ENCODE data around the gene ZMYND11.
"Not testable (repeated sequence)": the region's sequence is repeated elsewhere in the genome, so short reads cannot be mapped to it uniquely, and the experiment has no call there.

ZMYND11 gene

GRCh38 chr10:260819-261429 lies 125.7 kb downstream of the ZMYND11 start:
- no peak for DNase-seq

DNA sequence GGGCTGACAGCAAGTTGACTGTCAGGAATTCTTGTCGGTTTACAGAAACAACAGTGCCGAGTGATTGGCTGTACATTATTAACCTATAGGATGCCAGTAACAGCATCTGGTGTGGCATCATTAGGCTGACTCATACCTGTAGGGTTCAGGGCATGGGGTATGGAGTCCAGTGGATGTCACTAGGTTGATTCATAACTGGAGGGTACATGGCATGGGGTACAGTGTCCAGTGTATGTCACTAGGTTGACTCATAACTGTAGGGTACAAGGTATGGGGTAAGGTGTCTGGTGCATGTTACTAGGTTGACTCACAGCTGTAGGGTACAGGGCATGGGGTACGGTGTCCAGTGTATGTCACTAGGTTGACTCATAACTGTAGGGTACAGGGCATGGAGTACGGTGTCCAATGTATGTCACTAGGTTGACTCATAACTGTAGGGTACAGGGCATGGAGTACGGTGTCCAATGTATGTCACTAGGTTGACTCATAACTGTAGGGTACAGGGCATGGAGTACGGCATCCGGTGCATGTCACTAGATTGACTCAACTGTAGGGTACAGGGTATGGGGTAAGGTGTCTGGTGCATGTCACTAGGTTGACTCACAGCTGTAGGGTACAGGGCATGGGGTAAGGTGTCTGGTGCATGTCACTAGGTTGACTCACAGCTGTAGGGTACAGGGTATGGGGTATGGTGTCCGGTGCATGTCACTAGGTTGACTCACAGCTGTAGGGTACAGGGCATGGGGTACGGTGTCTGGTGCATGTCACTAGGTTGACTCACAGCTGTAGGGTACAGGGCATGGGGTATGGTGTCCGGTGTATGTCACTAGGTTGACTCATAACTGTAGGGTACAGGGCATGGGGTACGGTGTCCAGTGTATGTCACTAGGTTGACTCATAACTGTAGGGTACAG lies 129.2 kb downstream of the ZMYND11 start:
- DNase-seq: not testable (repeated sequence)

DNA sequence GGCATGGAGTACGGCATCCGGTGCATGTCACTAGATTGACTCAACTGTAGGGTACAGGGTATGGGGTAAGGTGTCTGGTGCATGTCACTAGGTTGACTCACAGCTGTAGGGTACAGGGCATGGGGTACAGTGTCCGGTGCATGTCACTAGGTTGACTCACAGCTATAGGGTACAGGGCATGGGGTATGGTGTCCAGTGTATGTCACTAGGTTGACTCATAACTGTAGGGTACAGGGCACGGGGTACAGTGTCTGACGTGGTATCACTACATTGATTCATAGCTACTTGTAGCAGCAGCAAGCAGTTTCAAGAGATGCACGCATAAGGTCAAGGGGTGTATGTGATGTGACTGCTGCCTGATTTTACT lies 129.8 kb downstream of the ZMYND11 start:
- DNase-seq: not testable (repeated sequence)

DNA sequence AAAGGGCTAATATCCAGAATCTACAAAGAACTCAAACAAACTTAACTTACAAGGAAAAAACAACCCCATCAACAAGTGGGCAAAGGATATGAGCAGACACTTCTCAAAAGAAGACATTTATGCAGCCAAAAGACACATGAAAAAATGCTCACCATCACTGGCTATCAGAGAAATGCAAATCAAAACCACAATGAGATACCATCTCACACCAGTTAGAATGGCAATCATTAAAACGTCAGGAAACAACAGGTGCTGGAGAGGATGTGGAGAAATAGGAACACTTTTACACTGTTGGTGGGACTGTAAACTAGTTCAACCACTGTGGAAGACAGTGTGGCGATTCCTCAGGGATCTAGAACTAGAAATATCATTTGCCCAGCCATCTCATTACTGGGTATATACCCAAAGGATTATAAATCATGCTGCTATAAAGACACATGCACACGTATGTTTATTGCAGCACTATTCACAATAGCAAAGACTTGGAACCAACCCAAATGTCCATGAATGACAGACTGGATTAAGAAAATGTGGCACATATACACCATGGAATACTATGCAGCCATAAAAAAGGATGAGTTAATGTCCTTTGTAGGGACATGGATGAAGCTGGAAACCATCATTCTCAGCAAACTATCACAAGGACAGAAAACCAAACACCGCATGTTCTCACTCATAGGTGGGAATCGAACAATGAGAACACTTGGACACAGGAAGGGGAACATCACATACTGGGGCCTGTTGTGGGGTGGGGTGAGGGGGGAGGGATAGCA lies 130.7 kb downstream of the ZMYND11 start:
- DNase-seq: not testable (repeated sequence)

GRCh38 chr10:266974-267425 lies 131.7 kb downstream of the ZMYND11 start:
- DNase-seq: no peak

- no peak for DNase-seq
Observed at GRCh38 chr10:267705-268104, 132.4 kb downstream of the ZMYND11 start.

DNA sequence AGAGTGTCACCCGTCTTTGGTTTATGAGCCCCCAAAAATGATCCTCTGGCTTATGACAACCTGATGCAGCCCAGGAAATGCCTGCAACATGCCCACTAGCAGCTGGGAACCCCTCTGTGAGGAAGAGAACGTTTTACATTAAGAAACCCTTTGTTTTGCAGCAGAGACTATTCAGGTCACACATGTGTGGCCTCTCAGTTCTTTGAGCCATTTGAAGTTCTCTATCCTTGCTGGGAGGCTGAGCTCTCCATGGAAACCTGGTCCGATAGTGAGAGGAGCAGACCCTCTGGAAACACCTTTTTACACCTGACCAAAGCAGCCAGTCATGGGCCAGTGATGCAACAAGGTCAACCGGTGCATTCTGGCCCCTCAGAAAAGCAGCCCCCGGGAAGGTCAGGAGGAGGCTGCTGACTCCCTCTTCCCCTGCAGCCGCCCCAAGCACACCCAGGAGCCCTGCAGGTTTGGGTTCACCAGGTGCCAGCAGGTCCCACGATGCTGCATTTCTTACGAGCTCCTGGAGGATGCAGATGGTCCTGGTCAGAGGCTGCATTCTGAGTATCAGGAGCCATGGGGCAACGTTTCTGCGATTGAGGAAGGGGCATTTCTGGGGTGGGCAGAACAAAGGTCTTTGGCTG lies 134.3 kb downstream of the ZMYND11 start:
- DNase-seq: no peak

DNA sequence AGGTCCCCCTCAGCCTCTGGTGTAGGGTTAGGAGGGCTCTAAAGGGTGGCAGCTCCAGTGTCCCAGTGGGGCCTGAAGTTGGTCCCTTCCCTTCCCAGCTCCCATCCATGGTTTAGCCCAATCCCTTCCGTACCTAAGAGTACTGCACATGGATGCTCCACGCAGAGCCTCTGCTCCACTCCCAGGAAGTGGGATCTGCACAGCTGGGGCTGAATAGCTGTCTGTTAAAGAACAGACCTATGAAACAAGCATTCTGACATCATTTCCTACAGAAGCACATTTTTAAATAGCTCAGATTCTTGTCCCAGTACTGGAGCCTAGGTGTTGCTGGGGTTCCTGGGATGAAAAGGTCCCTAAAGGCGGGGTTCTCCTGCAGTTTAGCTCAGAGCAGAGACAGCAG lies 135.9 kb downstream of the ZMYND11 start:
- DNase-seq: no peak

DNA sequence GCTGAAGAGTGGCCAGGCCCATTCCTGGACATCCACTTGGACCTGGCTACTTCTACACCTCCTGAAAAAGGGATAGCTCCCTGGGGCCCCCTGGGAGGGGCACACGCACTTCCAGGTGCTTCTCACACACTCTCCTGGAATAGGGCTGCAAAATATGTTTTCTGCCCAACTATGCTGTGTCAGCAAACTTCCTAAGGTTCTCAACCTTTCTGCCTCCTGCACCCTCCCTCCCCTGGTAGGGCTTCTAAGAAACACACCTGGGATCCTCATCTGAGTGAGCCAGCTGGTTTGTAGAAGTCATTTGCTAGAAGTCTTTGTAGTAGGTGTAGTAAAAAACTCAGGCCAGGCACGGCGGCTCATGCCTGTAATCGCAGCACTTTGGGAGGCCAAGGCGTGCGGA lies 136.5 kb downstream of the ZMYND11 start:
- no peak for DNase-seq

DNA sequence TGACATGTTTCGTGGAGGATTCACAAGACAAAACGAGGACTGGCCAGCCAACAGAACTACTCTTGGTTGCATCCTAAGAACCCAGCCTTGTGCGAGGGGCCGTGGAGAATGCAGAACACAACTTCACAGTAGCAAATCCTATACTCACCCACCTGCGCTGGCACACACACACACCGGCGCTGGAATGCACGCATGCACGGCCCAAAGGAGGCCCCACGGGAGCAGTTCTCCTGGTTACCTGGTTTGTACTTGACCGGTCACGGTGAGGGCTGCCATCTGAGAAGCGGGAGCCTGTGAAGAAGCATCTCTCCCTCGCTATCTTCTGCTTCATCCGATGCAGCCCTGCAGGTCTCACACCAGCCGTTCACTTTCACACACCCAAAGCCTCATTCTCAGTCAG lies 137.8 kb downstream of the ZMYND11 start:
- DNase-seq: no peak

DNA sequence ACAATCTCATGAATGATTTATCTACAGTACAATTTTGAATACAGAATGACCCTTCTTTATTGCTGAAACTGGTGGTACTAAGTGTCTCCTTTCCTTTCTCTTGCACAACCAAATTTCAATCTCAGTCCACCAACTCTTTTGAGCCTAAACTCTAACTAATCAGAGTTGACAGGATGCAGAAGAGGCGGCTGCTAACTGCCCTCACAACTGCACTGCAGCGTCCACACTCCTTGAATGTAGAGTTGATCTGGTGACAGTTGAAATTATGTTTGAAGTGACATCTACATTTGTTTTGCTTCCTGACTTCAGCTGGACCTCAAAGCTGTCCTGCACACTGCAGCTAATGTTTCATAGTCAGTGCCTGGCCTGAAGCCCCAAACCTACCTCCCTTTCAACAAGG lies 139.6 kb downstream of the ZMYND11 start:
- DNase-seq: no peak

GRCh38 chr10:275680-276079 lies 140.4 kb downstream of the ZMYND11 start:
- DNase-seq: no peak

- no peak for DNase-seq
Observed at GRCh38 chr10:277963-278362, 142.7 kb downstream of the ZMYND11 start.

DNA sequence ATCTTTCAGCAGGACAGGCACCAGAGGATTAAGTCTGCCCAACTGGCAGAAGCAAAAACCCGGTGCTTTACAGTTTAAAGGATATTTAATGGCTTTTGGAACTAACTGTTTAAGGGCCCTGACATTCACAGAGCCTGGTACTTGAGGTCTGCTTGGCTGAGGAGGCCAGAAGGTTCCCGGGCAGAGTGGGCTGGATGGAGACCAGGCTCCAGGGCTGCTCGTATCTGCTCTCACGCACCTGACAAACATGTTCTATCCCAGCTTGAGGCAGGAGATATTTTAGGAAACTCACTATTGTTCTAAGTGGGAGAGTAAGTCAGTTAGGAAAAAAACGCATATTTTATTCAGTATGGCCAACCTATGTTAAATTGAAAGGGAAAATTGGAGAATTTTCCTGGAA lies 143.5 kb downstream of the ZMYND11 start:
- no peak for DNase-seq

DNA sequence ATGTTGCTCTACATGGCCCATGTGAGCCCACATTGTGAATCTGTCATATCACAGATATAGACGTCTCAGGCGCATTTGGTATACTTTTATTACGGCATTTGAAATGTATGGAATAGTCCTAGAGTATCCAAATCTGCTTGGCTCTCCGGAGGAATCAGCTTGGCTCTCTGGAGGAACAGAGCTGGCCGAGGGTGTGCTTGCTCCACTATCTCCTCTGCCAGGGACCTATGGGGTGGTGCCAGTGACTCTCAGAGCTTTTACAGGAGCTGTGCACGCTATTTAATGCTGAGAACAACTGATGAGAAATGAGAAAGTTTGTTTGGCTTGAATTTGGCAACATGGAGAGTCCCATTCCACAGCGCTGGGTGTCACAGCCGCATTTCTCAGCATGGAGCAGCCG lies 144.0 kb downstream of the ZMYND11 start:
- DNase-seq: no peak

DNA sequence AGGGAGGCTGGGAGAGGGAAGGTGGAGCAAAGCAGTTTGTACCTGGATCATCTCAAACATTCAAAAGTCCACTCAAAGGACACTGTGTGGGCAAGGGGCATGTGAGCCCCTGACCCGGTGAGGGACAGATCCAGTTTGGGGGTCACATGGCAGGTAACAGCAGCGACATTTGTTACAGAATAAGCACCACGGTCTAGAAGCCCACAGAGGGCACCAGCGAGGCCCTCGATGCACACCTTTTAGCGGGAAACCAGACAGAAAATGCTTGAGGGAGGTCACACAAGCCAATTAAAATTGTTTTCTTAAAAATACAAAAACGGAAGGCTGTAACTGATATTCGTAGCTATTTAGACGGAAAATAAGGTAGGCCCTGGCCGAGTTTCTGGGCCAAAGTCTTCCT lies 144.4 kb downstream of the ZMYND11 start:
- no peak for DNase-seq

DNA sequence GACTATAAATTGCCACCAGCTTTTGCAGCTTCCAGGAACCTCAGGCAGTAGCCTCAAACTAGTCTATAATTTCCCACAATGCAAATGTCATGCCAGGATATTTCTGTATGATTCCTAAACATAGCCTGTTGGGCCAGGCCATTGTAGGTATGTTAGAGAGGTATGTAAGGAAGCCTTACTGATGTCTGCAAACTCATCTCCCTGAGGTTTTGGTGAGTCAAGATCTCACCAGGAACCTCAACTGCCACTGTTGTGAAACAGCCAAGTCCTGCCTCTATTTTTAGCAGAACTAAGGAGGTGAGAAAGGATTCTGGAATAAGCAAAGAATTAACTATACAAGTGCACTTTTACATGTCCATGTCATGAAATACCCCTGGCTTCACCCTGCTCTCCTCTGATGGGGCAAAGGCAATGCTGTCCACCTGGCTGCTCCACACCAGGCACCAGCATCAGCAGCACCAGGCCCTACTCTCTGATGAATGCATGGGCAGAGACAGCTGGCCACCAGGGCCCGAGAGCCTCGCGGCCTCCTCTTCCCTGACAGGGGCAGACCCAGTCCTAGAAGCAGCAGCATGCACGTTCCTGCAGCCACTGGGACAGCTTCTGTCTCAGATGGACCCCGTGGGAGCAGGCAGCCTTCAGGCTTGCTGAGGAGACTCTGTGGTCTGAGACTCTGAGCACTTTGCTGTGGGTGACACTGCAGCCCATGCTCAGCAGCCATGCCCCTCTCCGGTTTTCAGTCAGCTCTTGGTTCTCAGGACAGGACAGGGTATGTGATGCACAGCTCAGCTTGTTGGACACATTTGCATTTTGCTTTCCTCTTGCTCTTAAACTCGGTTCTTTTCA lies 147.3 kb downstream of the ZMYND11 start:
- peak; percentile 10 for DNase-seq

DNA sequence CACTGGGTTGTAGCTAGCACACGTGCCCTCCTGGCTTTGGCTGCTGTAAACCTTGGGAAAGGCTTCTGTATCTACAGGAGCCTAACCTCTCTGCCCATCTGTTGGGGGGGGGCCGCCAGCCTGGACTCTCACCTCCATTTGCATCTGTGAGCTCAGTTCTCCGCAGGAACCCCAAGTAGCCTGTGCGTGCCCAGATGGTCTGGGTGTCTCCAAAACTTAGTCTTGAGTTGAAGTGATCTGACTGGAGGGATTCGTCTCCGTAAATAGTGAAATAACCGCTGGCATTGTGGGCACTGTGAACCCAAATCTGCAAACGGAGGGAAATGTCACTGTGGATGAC lies 147.9 kb downstream of the ZMYND11 start:
- no peak for DNase-seq

DNA sequence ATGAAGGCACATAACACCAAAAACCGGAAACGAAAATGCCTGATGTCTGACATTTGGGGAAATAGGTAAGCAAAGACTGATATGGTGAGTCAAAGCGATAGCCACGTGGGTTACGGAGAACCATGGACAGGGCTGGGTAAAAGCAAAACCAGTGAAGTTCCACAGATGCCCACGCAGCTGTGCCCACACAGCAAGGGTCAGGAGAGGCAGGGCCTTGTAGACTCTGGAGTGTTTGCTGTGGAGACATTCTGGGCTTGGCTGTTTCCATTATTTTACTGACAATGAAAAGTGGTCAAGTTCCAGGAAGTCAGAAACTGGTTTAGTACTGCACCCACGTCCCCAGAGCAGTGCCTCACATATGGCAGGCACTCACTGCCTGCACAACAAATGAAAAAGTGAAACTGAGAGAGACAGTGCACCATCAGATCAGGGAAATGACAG lies 148.7 kb downstream of the ZMYND11 start:
- no peak for DNase-seq

- no peak for DNase-seq
Observed at GRCh38 chr10:285216-285615, 150.0 kb downstream of the ZMYND11 start.

DNA sequence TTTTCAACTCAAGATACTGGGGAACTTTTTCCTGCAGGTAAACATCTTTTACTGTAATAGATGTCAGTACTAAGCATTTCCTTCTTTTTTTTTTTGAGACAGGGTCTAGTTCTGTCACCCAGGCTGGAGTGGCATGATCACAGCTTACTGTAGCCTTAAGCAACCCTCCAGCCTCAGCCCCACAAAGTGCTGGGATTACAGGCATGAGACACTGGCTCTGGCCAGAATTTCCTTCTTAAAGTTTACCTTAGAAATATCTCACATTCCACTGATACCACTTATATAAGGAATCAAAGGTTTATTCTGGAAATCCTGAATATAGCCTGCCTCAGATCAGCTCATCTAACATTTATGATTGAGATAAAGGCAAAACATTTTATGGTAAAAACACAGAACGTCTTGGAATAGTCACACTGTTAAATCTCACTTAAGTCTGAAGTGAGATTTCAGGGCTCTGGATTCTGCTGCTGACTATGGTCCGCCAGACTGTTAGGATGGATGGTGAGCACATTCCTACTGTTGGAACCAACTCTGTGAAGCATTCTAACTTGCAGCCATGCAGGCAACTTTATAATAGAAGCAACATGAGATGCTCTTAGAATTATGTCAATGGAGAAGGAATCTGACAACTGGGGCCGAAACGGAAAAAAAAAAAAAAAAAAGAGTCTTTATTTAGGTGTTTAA lies 151.9 kb downstream of the ZMYND11 start:
- no peak for DNase-seq

- no peak for DNase-seq
Observed at GRCh38 chr10:287814-288213, 152.6 kb downstream of the ZMYND11 start.
